B cell (primary cell): ENCODE measurements around the gene FEZF1. TPM values are rescaled to one million over a fixed set of nuclear protein-coding genes. Genes with fewer than 3 reads are reported as not detected.

Experiments
- ATAC-seq: fragments of 200-7000 bp; cut with Tn5 transposase; one replicate; pipeline ENCODE4 v1.10.0; 2021; ENCODE audit warnings: low read depth, mild to moderate bottlenecking, moderate number of reproducible peaks, moderate library complexity
- CTCF ChIA-PET: fragments of 350-600 bp; sonication (Branson Sonifier 250); formaldehyde crosslinking; loops from one replicate; lab custom pipeline; 2021; ENCODE audit warnings: antibody characterized with exemption, inconsistent platforms; lab: Charles Lee
- POLR2A ChIA-PET: fragments of 350-600 bp; sonication (Branson Sonifier 250); formaldehyde crosslinking; loops from one replicate; lab custom pipeline; 2021; ENCODE audit warnings: antibody characterized with exemption; lab: Charles Lee
- DNase-seq: peaks from one replicate; pipeline ENCODE4 v3.0.0; 2013
- H2AFZ ChIP-seq: 2 replicates; pipeline ENCODE4 v1.6.1; 2012; ENCODE audit warnings: mild to moderate bottlenecking, low read depth, low read length; ENCODE audit not compliant: insufficient read depth, poor library complexity, severe bottlenecking
- H3K27ac ChIP-seq, 2 donors: 1 replicate in 1 of 2; 2 replicates in 1 of 2; pipeline ENCODE4 v1.5.1; 2012 to 2013; ENCODE audit warnings: low read length in 2 of 2, mild to moderate bottlenecking in 2 of 2, moderate library complexity in 1 of 2
- H3K27me3 ChIP-seq, 4 experiments: fragments of 200-600 bp in 1 of 4; sonication (generic) in 1 of 4; replicated peaks in 1 of 4; 1 replicate in 2 of 4; 2 replicates in 2 of 4; pipeline versions ENCODE4 v1.6.1 to v1.7.0; 2013 to 2016; ENCODE audit warnings: low read length in 3 of 4, mild to moderate bottlenecking in 2 of 4, mixed read lengths in 1 of 4, moderate library complexity in 1 of 4; ENCODE audit not compliant: insufficient read depth in 4 of 4, control insufficient read depth in 3 of 4; ENCODE audit errors: control extremely low read depth in 1 of 4
- H3K36me3 ChIP-seq, 2 experiments: replicated peaks in 1 of 2; 1 replicate in 1 of 2; 2 replicates in 1 of 2; pipeline versions ENCODE4 v1.6.1 to v1.7.1; 2013; ENCODE audit warnings: low read length in 1 of 2; ENCODE audit not compliant: insufficient read depth in 2 of 2, control insufficient read depth in 1 of 2; ENCODE audit errors: control extremely low read depth in 1 of 2, extremely low read depth in 1 of 2
- H3K4me1 ChIP-seq, 2 donors: fragments of 200-600 bp in 1 of 2; sonication (generic) in 1 of 2; 1 replicate in 1 of 2; 2 replicates in 1 of 2; pipeline versions ENCODE4 v1.5.1 to v1.6.1; 2013 to 2017; ENCODE audit warnings: low read length in 2 of 2; ENCODE audit not compliant: control insufficient read depth in 2 of 2, insufficient read depth in 2 of 2
- H3K4me2 ChIP-seq: replicated peaks from 2 replicates; pipeline ENCODE3; 2012; ENCODE audit warnings: mild to moderate bottlenecking, low read depth, low read length; ENCODE audit not compliant: poor library complexity, severe bottlenecking
- H3K4me3 ChIP-seq, 5 experiments: fragments of 200-600 bp in 1 of 5; sonication (generic) in 1 of 5; 1 replicate in 3 of 5; 2 replicates in 2 of 5; pipeline versions ENCODE4 v1.5.1 to v1.7.0; 2011 to 2016; ENCODE audit warnings: low read length in 4 of 5, mild to moderate bottlenecking in 4 of 5, low read depth in 2 of 5, control low read depth in 1 of 5, moderate library complexity in 1 of 5; ENCODE audit not compliant: insufficient read depth in 1 of 5; ENCODE audit errors: control extremely low read depth in 1 of 5, extremely low read depth in 1 of 5
- H3K79me2 ChIP-seq: fragments of 200-600 bp; sonication (generic); one replicate; pipeline ENCODE4 v1.6.0; 2016; ENCODE audit warnings: low read length; ENCODE audit not compliant: control insufficient read depth, insufficient read depth
- H3K9ac ChIP-seq: fragments of 200-600 bp; sonication (generic); 2 replicates; pipeline ENCODE4 v1.6.1; 2017; ENCODE audit warnings: mild to moderate bottlenecking, low read length, moderate library complexity
- H3K9me3 ChIP-seq, 3 donors: one replicate each; pipeline versions ENCODE4 v1.6.1 to v1.7.1; 2013; ENCODE audit warnings: low read length in 2 of 3; ENCODE audit not compliant: control insufficient read depth in 2 of 3, insufficient read depth in 1 of 3; ENCODE audit errors: control extremely low read depth in 1 of 3
- H4K20me1 ChIP-seq: 2 replicates; pipeline ENCODE4 v1.6.0; 2012; ENCODE audit warnings: mild to moderate bottlenecking, low read length; ENCODE audit not compliant: insufficient read depth, control insufficient read depth, poor library complexity, severe bottlenecking
- H3K27ac Mint-ChIP-seq: one replicate; pipeline ENCODE4 v1.8.0; 2021; ENCODE audit warnings: mixed read lengths
- H3K27me3 Mint-ChIP-seq: one replicate; pipeline ENCODE4 v1.8.0; 2021; ENCODE audit warnings: mixed read lengths
- H3K4me1 Mint-ChIP-seq: one replicate; pipeline ENCODE4 v1.8.0; 2021; ENCODE audit warnings: mixed read lengths
- H3K4me3 Mint-ChIP-seq: one replicate; pipeline ENCODE4 v1.8.0; 2021; ENCODE audit warnings: mixed read lengths
- H3K9me3 Mint-ChIP-seq: one replicate; pipeline ENCODE4 v1.8.0; 2022; ENCODE audit warnings: mixed read lengths; ENCODE audit not compliant: insufficient read depth
- CTCF ChIP-seq: fragments of 200-600 bp; IDR thresholded peaks from one replicate; pipeline ENCODE4 v1.8.0; 2022; ENCODE audit warnings: antibody characterized with exemption, mild to moderate bottlenecking
- EZH2 ChIP-seq: IDR thresholded peaks from 2 replicates; pipeline ENCODE4 v1.6.1; 2012; ENCODE audit warnings: borderline replicate concordance, low read depth, mild to moderate bottlenecking, moderate library complexity, low read length; ENCODE audit not compliant: insufficient read depth, poor library complexity, severe bottlenecking
- WGBS: methylation state at CpG from one replicate; pipeline ENCODE4 v1.1.5; 2013; ENCODE audit warnings: missing lambda C conversion rate; ENCODE audit not compliant: insufficient coverage; 5-methylcytosine and 5-hydroxymethylcytosine counted together
- intact Hi-C: fragments of 100-400 bp; cut with micrococcal nuclease; formaldehyde crosslinking; loops from one replicate; pipeline ENCODE4 v1.10.0; 2022
- polyA plus RNA-seq: library from polyadenylated mRNA; depleted of rRNA; stranded (reverse); fragments of >200 nt; gene quantifications from 2 replicates; pipeline ENCODE4 v1.2.3, GENCODE V29; 2012
- total RNA-seq, 2 donors: library from RNA; stranded (reverse); fragments of 120-200 nt in 1 of 2; gene quantifications; 1 replicate in 1 of 2; 2 replicates in 1 of 2; pipeline versions ENCODE4 v1.2.3 to v1.2.4, GENCODE V29; 2013 to 2022

The FEZF1 gene
- total and polyA plus RNA-seq, 2 donors (not counting 1 experiment from before 2014, with no cell fraction given), result not detected

GRCh38 chr7:122300211-122300932 is 4.2 kb downstream of the FEZF1 start:
- no peak overlapping the region for H3K4me3 Mint-ChIP-seq
- Histone ChIP-seq H3K36me3 (no peaks in the 10 kb centered on the region), H2AFZ (no peak overlapping the region), H3K9me3 (peaks cover 0 to 30% (median 0%) of the 10 kb centered on the region in 3 donors), H3K4me1 (no peaks in the 10 kb centered on the region), H4K20me1 (no peaks in the 10 kb centered on the region), H3K4me3 (no peak overlapping the region), H3K27me3 (peaks cover 0 to 57% (median 37%) of the 10 kb centered on the region in 4 experiments), H3K79me2 (no peaks in the 10 kb centered on the region), H3K27ac (no peak overlapping the region), H3K4me2 (no peak overlapping the region), H3K9ac (no peak overlapping the region)
- ATAC-seq (no peak), DNase-seq (no peak)
- H3K4me1 Mint-ChIP-seq, result no peaks in the 10 kb centered on the region
- ChIA-PET POLR2A (no interaction called here), CTCF (no interaction called here)
- TF ChIP-seq EZH2 (no peak), CTCF (no peak)
- intact Hi-C loops, result no loop called here
- 18% methylated on average over 36 of the region's 43 CpGs for WGBS
- no peak overlapping the region for H3K27ac Mint-ChIP-seq
- H3K27me3 Mint-ChIP-seq, result peaks cover 66% of the 10 kb centered on the region
- no peaks in the 10 kb centered on the region for H3K9me3 Mint-ChIP-seq

GRCh38 chr7:122299624-122300210 is 4.8 kb downstream of the FEZF1 start:
- no peaks in the 10 kb centered on the region for H3K36me3 ChIP-seq
- H3K27me3 ChIP-seq, result peaks cover 0 to 56% (median 33%) of the 10 kb centered on the region in 4 experiments
- no peak overlapping the region for H2AFZ ChIP-seq
- H3K9me3 ChIP-seq, result peaks cover 0 to 25% (median 0%) of the 10 kb centered on the region in 3 donors
- no peaks in the 10 kb centered on the region for H3K9me3 Mint-ChIP-seq
- no peaks in the 10 kb centered on the region for H4K20me1 ChIP-seq
- intact Hi-C loops, result no loop called here
- H3K27ac ChIP-seq, result no peak overlapping the region
- no peak overlapping the region for H3K4me3 ChIP-seq
- DNase-seq (no peak), ATAC-seq (no peak)
- no peak overlapping the region for H3K27ac Mint-ChIP-seq
- no peaks in the 10 kb centered on the region for H3K4me1 Mint-ChIP-seq
- peaks cover 64% of the 10 kb centered on the region for H3K27me3 Mint-ChIP-seq
- WGBS, result 19% methylated on average over 32 of the region's 32 CpGs
- CTCF ChIA-PET, result no interaction called here
- POLR2A ChIA-PET, result no interaction called here
- H3K9ac ChIP-seq, result no peak overlapping the region
- no peak overlapping the region for H3K4me2 ChIP-seq
- TF ChIP-seq CTCF (no peak), EZH2 (no peak)
- H3K4me3 Mint-ChIP-seq, result no peak overlapping the region
- no peaks in the 10 kb centered on the region for H3K79me2 ChIP-seq
- no peaks in the 10 kb centered on the region for H3K4me1 ChIP-seq
